Measurements from ENCODE around the gene KCNG1.
"Not testable (repeated sequence)": the region's sequence is repeated elsewhere in the genome, so short reads cannot be mapped to it uniquely, and the experiment has no call there.

The KCNG1 gene

DNA sequence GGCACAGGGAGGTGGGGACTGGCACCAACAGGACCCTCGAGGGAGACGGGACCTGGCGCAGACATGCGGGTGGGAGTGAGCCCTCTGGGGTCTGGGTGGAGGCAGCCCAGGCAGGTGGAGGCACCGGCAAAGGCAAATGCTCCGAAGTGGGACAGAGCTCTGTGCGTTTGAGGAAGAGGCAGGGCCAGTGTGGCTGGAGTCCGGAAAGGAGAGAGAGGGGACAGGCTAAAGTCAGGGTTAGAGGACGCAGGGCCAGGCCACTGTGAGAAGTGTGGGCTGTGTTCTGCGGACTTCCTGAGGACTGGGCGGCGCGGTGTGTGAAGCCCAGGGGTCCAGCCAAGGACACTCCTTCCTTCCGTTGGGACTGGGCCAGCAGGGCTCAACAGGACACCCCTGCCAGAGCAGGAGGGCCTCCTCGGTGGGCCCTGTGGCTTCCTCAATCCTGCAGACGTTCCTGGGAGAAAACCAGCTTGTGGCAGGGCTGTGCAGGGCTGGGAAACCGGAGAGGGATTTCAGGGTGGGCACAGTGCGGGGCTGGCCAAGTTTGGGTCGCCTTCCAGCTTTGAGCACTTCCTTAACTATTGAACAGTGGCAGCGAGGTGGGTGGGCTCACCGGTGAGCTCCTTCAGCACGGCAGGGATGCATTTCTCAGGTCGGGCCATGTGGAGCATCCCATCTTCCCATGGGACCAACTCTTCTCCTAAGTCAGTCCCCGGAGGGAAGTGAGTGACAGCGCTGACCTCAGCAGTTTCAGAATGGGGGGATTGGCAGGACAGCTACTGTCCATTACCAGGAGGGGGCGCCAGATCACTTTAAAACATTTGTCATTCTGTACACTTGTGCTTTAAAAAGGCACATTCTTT, 41.8 kb downstream of the KCNG1 start:
- no peaks in the 10 kb centered on the region for H3K27me3 ChIP-seq (ENCODE audit: control insufficient read depth, insufficient read depth, low read length)
- no peak overlapping the region for H3K27ac ChIP-seq (ENCODE audit: low read depth, low read length)
- H3K9me3 ChIP-seq (ENCODE audit: control insufficient read depth, insufficient read depth, low read length): no peaks in the 10 kb centered on the region
- H3K4me1 ChIP-seq (ENCODE audit: control insufficient read depth, insufficient read depth, low read length): no peaks in the 10 kb centered on the region
- H3K36me3 ChIP-seq (ENCODE audit: control insufficient read depth, insufficient read depth, low read length): no peaks in the 10 kb centered on the region
- no peak overlapping the region for H3K4me3 ChIP-seq (ENCODE audit: low read depth, low read length)
- H3K9ac ChIP-seq (ENCODE audit: low read depth, low read length): no peak overlapping the region

DNA sequence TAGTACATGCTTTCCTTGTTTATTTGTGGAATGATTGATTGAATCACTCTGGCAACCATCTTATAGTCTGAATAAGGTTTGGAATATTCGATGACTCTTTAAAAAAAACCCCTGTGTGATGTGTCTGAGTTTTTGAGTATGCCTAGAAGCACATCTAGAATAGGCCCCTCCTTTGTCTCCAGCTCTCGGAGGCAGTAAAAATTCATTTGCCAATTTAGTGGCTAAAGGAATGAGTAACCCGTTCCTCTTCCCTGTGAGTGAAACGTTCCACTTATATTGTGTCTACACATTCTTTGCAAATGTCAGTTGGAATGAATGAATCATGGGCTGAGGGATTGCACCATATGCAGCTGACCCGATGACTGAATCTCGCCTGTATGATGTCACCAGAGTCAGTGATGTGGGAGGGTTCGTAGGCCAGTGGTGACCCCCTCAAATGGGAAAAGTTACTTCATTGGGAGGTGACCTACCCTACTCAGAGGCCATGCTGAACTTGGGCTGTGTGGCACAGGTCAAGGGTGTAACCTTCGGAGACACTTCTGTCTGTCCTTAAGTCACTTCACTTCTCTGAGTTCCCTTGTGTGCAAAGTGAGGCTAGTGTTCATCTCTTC, 42.7 kb downstream of the KCNG1 start:
- H3K27me3 ChIP-seq (ENCODE audit: control insufficient read depth, insufficient read depth, low read length): no peaks in the 10 kb centered on the region
- H3K9me3 ChIP-seq (ENCODE audit: control insufficient read depth, insufficient read depth, low read length): no peaks in the 10 kb centered on the region
- H3K36me3 ChIP-seq (ENCODE audit: control insufficient read depth, insufficient read depth, low read length): no peaks in the 10 kb centered on the region
- no peak overlapping the region for H3K9ac ChIP-seq (ENCODE audit: low read depth, low read length)
- no peak overlapping the region for H3K27ac ChIP-seq (ENCODE audit: low read depth, low read length)
- no peak overlapping the region for H3K4me3 ChIP-seq (ENCODE audit: low read depth, low read length)
- H3K4me1 ChIP-seq (ENCODE audit: control insufficient read depth, insufficient read depth, low read length): no peaks in the 10 kb centered on the region

DNA sequence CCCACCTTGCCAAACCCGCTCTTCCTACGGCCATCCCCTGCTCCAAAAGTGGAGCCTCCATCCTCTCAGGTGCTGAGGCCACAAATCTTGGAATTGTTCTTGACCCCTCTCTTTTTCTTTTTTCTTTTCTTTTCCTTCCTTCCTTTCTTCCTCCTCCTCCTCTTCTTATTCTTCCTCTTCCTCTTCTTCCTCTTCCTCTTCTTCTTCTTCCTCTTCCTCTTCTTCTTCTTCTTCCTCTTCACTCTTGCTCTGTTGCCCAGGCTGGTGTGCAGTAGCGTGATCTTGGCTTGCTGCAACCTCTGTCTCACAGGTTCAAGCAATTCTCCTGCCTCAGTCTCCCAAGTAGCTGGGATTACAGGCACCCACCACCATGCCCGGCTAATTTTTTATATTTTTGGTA, 44.4 kb downstream of the KCNG1 start:
- H3K36me3 ChIP-seq (ENCODE audit: control insufficient read depth, insufficient read depth, low read length); H3K9ac ChIP-seq (ENCODE audit: low read depth, low read length); H3K4me3 ChIP-seq (ENCODE audit: low read depth, low read length); H3K27me3 ChIP-seq (ENCODE audit: control insufficient read depth, insufficient read depth, low read length); H3K27ac ChIP-seq (ENCODE audit: low read depth, low read length); H3K4me1 ChIP-seq (ENCODE audit: control insufficient read depth, insufficient read depth, low read length); H3K9me3 ChIP-seq (ENCODE audit: control insufficient read depth, insufficient read depth, low read length): not testable (repeated sequence)

DNA sequence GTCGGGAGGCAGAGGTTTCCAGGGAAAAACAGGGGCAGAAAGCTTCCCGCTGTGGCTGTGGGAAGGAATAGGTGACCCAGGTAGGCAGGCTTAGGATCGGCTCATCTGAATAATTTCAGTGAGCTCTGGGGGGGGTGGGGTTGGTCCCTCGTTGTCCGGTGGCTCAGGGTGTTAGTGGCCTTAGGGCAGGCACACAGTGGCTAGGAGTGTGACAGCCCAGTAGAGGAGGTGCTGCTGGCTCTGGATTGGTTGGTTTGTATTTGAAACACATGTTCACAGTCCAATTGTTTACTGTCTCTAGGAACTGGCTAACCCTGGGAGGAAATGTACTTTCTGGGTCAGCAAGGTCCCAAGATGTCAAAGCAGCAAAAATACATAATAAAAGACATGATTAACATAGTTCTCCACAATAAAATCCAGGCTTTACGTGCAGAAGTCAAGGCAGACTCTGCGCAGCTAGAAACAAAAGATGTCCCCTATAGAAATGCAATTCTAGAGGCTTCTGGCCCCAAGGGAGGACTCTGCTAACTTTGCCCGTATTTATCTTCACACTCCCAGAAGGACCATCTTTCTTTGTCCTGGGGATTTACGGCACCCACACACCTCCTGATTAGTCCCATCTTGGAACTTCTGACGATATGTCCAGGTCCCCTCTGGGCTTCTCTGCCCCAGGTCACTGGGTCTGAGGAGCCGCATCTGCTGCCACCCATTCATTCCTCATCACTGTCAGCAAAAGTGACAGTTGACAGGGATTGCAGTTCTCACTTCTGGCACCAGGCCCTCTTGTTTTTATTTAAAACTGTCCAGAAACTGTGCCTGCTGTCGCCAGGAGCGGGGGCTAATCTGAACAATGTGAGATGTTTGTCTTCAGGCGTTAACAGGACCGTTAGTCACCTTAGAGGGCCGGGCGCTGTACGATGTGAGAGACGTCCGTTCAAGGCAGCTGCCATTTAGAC, 45.6 kb downstream of the KCNG1 start:
- Histone ChIP-seq H3K27me3 (ENCODE audit: control insufficient read depth, insufficient read depth, low read length) (no peaks in the 10 kb centered on the region), H3K9me3 (ENCODE audit: control insufficient read depth, insufficient read depth, low read length) (no peaks in the 10 kb centered on the region), H3K4me1 (ENCODE audit: control insufficient read depth, insufficient read depth, low read length) (no peaks in the 10 kb centered on the region), H3K9ac (ENCODE audit: low read depth, low read length) (no peak overlapping the region), H3K27ac (ENCODE audit: low read depth, low read length) (no peak overlapping the region), H3K4me3 (ENCODE audit: low read depth, low read length) (no peak overlapping the region), H3K36me3 (ENCODE audit: control insufficient read depth, insufficient read depth, low read length) (no peaks in the 10 kb centered on the region)

DNA sequence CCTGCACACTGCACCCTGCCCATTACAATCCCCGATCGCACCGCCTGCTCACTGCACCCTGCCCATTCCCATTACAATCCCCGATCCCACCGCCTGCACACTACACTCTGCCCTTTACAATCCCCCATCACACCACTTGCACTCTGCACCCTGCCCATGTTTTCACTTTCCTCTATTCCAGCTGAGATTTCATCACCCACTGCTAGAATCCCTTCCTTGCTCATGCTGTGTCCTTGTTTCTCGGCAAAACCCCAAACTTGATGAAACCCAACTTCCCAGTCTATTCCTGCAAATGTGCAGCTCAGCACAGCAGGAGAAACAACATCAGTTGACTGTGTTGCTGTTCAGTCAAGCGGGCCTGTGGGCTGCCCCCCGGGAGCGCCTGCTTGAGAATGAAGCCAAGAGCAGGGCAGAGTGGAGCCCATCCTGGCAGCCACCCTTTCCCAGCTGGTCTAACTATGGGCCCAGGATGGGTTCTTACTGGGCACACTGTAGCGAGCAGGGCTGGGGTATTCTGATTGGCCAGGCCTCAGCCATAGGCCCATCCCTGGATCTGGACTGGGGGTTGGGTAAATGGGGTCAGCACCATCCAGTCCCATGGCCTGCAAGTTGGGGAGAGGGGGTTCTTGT, 47.1 kb downstream of the KCNG1 start:
- H3K4me3 ChIP-seq (ENCODE audit: low read depth, low read length): no peak overlapping the region
- H3K9ac ChIP-seq (ENCODE audit: low read depth, low read length): no peak overlapping the region
- no peaks in the 10 kb centered on the region for H3K4me1 ChIP-seq (ENCODE audit: control insufficient read depth, insufficient read depth, low read length)
- H3K27ac ChIP-seq (ENCODE audit: low read depth, low read length): no peak overlapping the region
- no peaks in the 10 kb centered on the region for H3K36me3 ChIP-seq (ENCODE audit: control insufficient read depth, insufficient read depth, low read length)
- no peaks in the 10 kb centered on the region for H3K27me3 ChIP-seq (ENCODE audit: control insufficient read depth, insufficient read depth, low read length)
- H3K9me3 ChIP-seq (ENCODE audit: control insufficient read depth, insufficient read depth, low read length): no peaks in the 10 kb centered on the region

DNA sequence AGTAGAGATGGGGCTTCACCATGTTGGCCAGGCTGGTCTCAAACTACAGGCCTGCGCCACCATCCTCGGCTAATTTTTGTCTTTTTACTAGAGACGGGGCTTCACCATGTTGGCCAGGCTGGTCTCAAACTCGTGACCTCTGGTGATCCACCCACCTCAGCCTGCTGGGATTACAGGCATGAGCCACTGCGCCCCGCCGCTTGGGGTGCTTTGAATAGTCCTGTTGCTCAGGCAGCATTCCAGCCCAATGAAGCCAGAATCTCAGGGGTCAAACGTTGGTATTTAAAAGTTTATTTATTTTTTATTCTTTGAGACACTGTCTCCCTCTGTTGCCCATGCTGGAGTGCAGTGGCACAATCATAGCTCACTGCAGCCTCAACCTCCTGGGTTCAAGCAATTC, 53.0 kb downstream of the KCNG1 start:
- H3K36me3 ChIP-seq (ENCODE audit: control insufficient read depth, insufficient read depth, low read length): no peaks in the 10 kb centered on the region
- H3K9me3 ChIP-seq (ENCODE audit: control insufficient read depth, insufficient read depth, low read length): no peaks in the 10 kb centered on the region
- no peak overlapping the region for H3K27ac ChIP-seq (ENCODE audit: low read depth, low read length)
- H3K4me3 ChIP-seq (ENCODE audit: low read depth, low read length): no peak overlapping the region
- 0 out of 2 replicates have a peak, but pooled peaks cover 5% of the 10 kb centered on the region for H3K4me1 ChIP-seq (ENCODE audit: control insufficient read depth, insufficient read depth, low read length)
- H3K27me3 ChIP-seq (ENCODE audit: control insufficient read depth, insufficient read depth, low read length): no peaks in the 10 kb centered on the region
- no peak overlapping the region for H3K9ac ChIP-seq (ENCODE audit: low read depth, low read length)

DNA sequence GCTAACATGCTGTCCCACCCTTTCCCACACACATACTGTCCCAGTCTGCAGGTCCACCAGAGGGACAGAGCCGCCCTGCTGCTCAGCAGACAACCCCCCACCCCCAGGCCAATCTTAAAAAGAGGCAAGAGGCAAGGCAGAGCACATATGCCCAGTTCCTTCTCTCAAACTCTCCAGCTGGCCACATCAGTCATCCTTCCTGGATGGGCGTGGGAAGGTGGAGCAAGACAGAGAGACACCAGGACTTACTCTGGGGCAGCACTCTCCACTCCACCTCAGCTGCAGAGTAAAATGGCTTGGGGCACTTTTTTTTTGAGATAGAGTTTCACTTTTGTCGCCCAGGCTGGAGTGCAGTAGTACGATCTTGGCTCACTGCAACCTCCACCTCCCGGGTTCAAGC, 53.5 kb downstream of the KCNG1 start:
- Histone ChIP-seq H3K27me3 (ENCODE audit: control insufficient read depth, insufficient read depth, low read length) (no peaks in the 10 kb centered on the region), H3K9me3 (ENCODE audit: control insufficient read depth, insufficient read depth, low read length) (no peaks in the 10 kb centered on the region), H3K9ac (ENCODE audit: low read depth, low read length) (no peak overlapping the region), H3K36me3 (ENCODE audit: control insufficient read depth, insufficient read depth, low read length) (no peaks in the 10 kb centered on the region), H3K27ac (ENCODE audit: low read depth, low read length) (no peak overlapping the region), H3K4me3 (ENCODE audit: low read depth, low read length) (no peak overlapping the region), H3K4me1 (ENCODE audit: control insufficient read depth, insufficient read depth, low read length) (0 out of 2 replicates have a peak, but pooled peaks cover 5% of the 10 kb centered on the region)

DNA sequence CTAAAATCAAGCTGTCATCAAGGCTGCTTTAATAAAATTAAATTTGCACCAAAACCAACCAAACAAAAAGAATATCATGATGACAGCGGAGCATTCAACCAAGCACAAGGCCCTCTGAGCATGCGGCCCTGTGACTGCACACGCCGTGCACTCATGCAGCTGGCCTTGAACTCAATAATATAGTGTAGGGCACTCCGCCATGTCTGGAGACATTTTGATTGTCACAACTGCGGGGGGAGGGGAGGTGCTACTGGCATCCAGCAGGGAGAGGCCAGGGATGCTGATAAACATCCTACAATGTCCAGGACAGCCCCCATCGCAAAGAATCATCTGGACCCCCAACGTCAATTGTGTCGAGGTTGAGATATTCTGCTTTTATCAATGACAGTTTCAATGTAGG, 54.6 kb downstream of the KCNG1 start:
- no peaks in the 10 kb centered on the region for H3K27me3 ChIP-seq (ENCODE audit: control insufficient read depth, insufficient read depth, low read length)
- no peak overlapping the region for H3K27ac ChIP-seq (ENCODE audit: low read depth, low read length)
- no peaks in the 10 kb centered on the region for H3K9me3 ChIP-seq (ENCODE audit: control insufficient read depth, insufficient read depth, low read length)
- no peak overlapping the region for H3K9ac ChIP-seq (ENCODE audit: low read depth, low read length)
- no peak overlapping the region for H3K4me3 ChIP-seq (ENCODE audit: low read depth, low read length)
- H3K4me1 ChIP-seq (ENCODE audit: control insufficient read depth, insufficient read depth, low read length): 0 out of 2 replicates have a peak, but pooled peaks cover 5% of the 10 kb centered on the region
- H3K36me3 ChIP-seq (ENCODE audit: control insufficient read depth, insufficient read depth, low read length): no peaks in the 10 kb centered on the region

DNA sequence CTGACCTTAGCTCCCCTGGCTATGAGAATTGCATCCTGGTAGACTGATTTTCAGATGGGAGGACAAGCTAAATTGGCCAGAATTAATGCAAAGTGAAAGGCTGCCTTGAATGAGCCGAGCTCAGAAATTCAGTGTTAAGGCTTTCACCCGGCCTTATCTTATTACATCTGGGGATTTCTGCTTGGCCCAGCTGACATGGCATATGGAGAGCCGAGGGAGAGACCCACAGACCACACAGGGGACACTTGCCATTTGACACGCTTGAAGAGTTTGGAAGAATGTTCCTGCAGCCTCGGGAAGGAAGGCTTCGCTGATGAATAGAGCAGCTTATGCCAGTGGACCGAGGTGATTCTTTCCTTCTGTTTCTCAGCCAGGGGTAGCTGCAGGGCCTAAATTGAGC, 55.3 kb downstream of the KCNG1 start:
- no peak overlapping the region for H3K9ac ChIP-seq (ENCODE audit: low read depth, low read length)
- no peaks in the 10 kb centered on the region for H3K9me3 ChIP-seq (ENCODE audit: control insufficient read depth, insufficient read depth, low read length)
- H3K36me3 ChIP-seq (ENCODE audit: control insufficient read depth, insufficient read depth, low read length): no peaks in the 10 kb centered on the region
- H3K4me3 ChIP-seq (ENCODE audit: low read depth, low read length): no peak overlapping the region
- H3K27me3 ChIP-seq (ENCODE audit: control insufficient read depth, insufficient read depth, low read length): no peaks in the 10 kb centered on the region
- H3K27ac ChIP-seq (ENCODE audit: low read depth, low read length): no peak overlapping the region
- H3K4me1 ChIP-seq (ENCODE audit: control insufficient read depth, insufficient read depth, low read length): 0 out of 2 replicates have a peak, but pooled peaks cover 5% of the 10 kb centered on the region

DNA sequence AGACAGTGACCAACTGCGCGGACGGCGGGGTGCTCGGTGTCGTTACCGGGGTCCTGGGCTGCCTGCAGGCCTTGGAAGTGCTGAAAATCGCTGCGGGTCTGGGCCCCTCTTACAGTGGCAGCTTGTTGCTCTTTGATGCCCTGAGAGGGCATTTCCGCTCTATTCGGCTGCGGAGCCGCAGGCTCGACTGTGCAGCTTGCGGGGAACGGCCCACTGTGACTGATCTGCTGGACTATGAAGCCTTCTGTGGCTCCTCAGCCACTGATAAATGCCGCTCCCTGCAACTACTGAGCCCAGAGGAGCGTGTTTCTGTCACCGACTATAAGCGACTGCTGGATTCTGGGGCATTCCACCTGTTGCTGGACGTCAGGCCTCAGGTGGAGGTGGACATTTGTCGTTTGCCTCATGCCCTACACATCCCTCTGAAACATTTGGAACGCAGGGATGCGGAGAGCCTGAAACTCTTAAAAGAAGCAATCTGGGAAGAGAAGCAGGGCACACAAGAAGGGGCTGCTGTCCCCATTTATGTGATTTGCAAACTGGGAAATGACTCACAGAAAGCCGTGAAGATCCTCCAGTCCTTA, 63.3 kb downstream of the KCNG1 start:
- H3K4me3 ChIP-seq (ENCODE audit: low read depth, low read length): peak overlapping the region; percentile 96
- peak overlapping the region; percentile 99; the same call in 1 of the 2 replicates for H3K9ac ChIP-seq (ENCODE audit: low read depth, low read length)
- no peaks in the 10 kb centered on the region for H3K27me3 ChIP-seq (ENCODE audit: control insufficient read depth, insufficient read depth, low read length)
- no peak overlapping the region for H3K27ac ChIP-seq (ENCODE audit: low read depth, low read length)
- no peaks in the 10 kb centered on the region for H3K9me3 ChIP-seq (ENCODE audit: control insufficient read depth, insufficient read depth, low read length)
- H3K4me1 ChIP-seq (ENCODE audit: control insufficient read depth, insufficient read depth, low read length): peaks cover 9% of the 10 kb centered on the region
- H3K36me3 ChIP-seq (ENCODE audit: control insufficient read depth, insufficient read depth, low read length): peaks cover 14% of the 10 kb centered on the region

Data from HUES48 (cell line).